Neural cell (in vitro differentiated cells): ENCODE measurements around the gene ERBB2. TPM values are rescaled to one million over a fixed set of nuclear protein-coding genes. Genes with fewer than 3 reads are reported as not detected.

Source experiments
- H2AFZ ChIP-seq: fragments of 200-600, 300-800 bp; sonication (generic), shearing (Covaris generic); 2 replicates; pipeline ENCODE4 v1.6.0; 2014; ENCODE audit warnings: low read depth, mild to moderate bottlenecking, antibody characterized with exemption, low read length, moderate library complexity
- H3F3A ChIP-seq: fragments of 200-600 bp; shearing (Covaris generic); 2 replicates; pipeline ENCODE4 v1.6.1; 2016; ENCODE audit warnings: mild to moderate bottlenecking, moderate library complexity, mixed read lengths, antibody characterized with exemption, low read length; ENCODE audit not compliant: insufficient read depth, poor library complexity, severe bottlenecking
- H3K27ac ChIP-seq: fragments of 200-600, 300-800 bp; sonication (generic), shearing (Covaris generic); 2 replicates; pipeline ENCODE4 v1.5.1; 2014; ENCODE audit warnings: mild to moderate bottlenecking, low read length, moderate library complexity
- H3K27me3 ChIP-seq: fragments of 300-800, 200-600 bp; sonication (generic), shearing (Covaris generic); 2 replicates; pipeline ENCODE4 v1.6.0; 2014; ENCODE audit warnings: mild to moderate bottlenecking, low read depth, low read length, moderate library complexity; ENCODE audit not compliant: insufficient read depth
- H3K36me3 ChIP-seq: fragments of 300-800, 200-600 bp; sonication (generic), shearing (Covaris generic); 2 replicates; pipeline ENCODE4 v1.5.1; 2014; ENCODE audit warnings: mild to moderate bottlenecking, antibody characterized with exemption, low read length, moderate library complexity; ENCODE audit not compliant: insufficient read depth
- H3K4me2 ChIP-seq: fragments of 300-800, 200-600 bp; sonication (generic), shearing (Covaris generic); 2 replicates; pipeline ENCODE4 v1.6.0; 2014; ENCODE audit warnings: mild to moderate bottlenecking, low read length
- H3K4me3 ChIP-seq: fragments of 300-800, 200-600 bp; sonication (generic), shearing (Covaris generic); 2 replicates; pipeline ENCODE4 v1.5.1; 2014; ENCODE audit warnings: mild to moderate bottlenecking, low read length, moderate library complexity
- H3K79me2 ChIP-seq: fragments of 200-600 bp; shearing (Covaris generic); replicated peaks from 2 replicates; pipeline ENCODE4 v1.6.0; 2014; ENCODE audit warnings: mild to moderate bottlenecking, low read length, moderate library complexity; ENCODE audit not compliant: insufficient read depth
- H3K9ac ChIP-seq: fragments of 300-800, 200-600 bp; sonication (generic), shearing (Covaris generic); 2 replicates; pipeline ENCODE4 v1.6.1; 2016; ENCODE audit warnings: mild to moderate bottlenecking, low read length, mixed read lengths
- H3K9me2 ChIP-seq: fragments of 200-600 bp; shearing (Covaris generic); 2 replicates; pipeline ENCODE4 v1.6.1; 2016; ENCODE audit warnings: mild to moderate bottlenecking, low read length, mixed read lengths; ENCODE audit not compliant: insufficient read depth
- H3K9me3 ChIP-seq: fragments of 200-600, 300-800 bp; sonication (generic), shearing (Covaris generic); 2 replicates; pipeline ENCODE4 v1.6.1; 2016; ENCODE audit warnings: mild to moderate bottlenecking, mixed run types, low read length, moderate library complexity, mixed read lengths
- H4K20me1 ChIP-seq: fragments of 200-600 bp; shearing (Covaris generic); 2 replicates; pipeline ENCODE4 v1.6.1; 2016; ENCODE audit warnings: mild to moderate bottlenecking, mixed run types; ENCODE audit not compliant: insufficient read depth
- CTCF ChIP-seq: fragments of 450-650 bp; IDR thresholded peaks from 2 replicates; pipeline ENCODE4 v1.5.1; 2014; ENCODE audit warnings: antibody characterized with exemption, mild to moderate bottlenecking, moderate library complexity; ENCODE audit not compliant: poor library complexity, severe bottlenecking
- EP300 ChIP-seq: fragments of 450-650 bp; conservative IDR thresholded peaks from 2 replicates; pipeline ENCODE4 v1.6.1; 2014; ENCODE audit warnings: antibody characterized with exemption, mild to moderate bottlenecking, moderate library complexity; ENCODE audit not compliant: poor library complexity, severe bottlenecking
- EZH2 ChIP-seq: fragments of 200-600, 300-800 bp; shearing (Covaris generic), sonication (generic); IDR thresholded peaks from 2 replicates; pipeline ENCODE4 v1.6.1; 2014; ENCODE audit warnings: antibody characterized with exemption, low read length, borderline replicate concordance, mild to moderate bottlenecking; ENCODE audit not compliant: insufficient read depth, poor library complexity, severe bottlenecking
- MXI1 ChIP-seq: fragments of 450-650 bp; conservative IDR thresholded peaks from 2 replicates; pipeline ENCODE4 v1.6.1; 2014; ENCODE audit warnings: antibody characterized with exemption, mild to moderate bottlenecking; ENCODE audit not compliant: poor library complexity, severe bottlenecking
- POLR2AphosphoS5 ChIP-seq: IDR thresholded peaks from 2 replicates; pipeline ENCODE4 v1.6.1; 2012
- RAD21 ChIP-seq: fragments of 450-650 bp; conservative IDR thresholded peaks from 2 replicates; pipeline ENCODE4 v1.6.1; 2014; ENCODE audit warnings: antibody characterized with exemption, mild to moderate bottlenecking, moderate library complexity
- REST ChIP-seq: IDR thresholded peaks from 2 replicates; pipeline ENCODE4 v1.6.1; 2012; ENCODE audit warnings: borderline replicate concordance
- SMC3 ChIP-seq: fragments of 450-650 bp; conservative IDR thresholded peaks from 2 replicates; pipeline ENCODE4 v1.6.1; 2014; ENCODE audit warnings: antibody characterized with exemption, mild to moderate bottlenecking, moderate library complexity; ENCODE audit not compliant: poor library complexity
- TAF1 ChIP-seq: IDR thresholded peaks from 2 replicates; pipeline ENCODE4 v1.6.1; 2012; ENCODE audit warnings: low read depth
- polyA plus RNA-seq: library from polyadenylated mRNA; depleted of rRNA; stranded (reverse); fragments of >200 nt; gene quantifications from 2 replicates; pipeline ENCODE4 v1.2.3, GENCODE V29; 2014

ERBB2 gene
- polyA plus RNA-seq, 1 donor from 2014 or later, result 16.0 TPM

GRCh38 chr17:39663340-39663687 lies 36.5 kb upstream of the ERBB2 start:
- H4K20me1 ChIP-seq, result no peaks in the 10 kb centered on the region
- H3K4me2 ChIP-seq, result no peak overlapping the region
- H3K9ac ChIP-seq, result no peak overlapping the region
- no peaks in the 10 kb centered on the region for H3F3A ChIP-seq
- H3K4me3 ChIP-seq, result no peak overlapping the region
- H2AFZ ChIP-seq, result no peak overlapping the region
- H3K36me3 ChIP-seq, result no peaks in the 10 kb centered on the region
- no peaks in the 10 kb centered on the region for H3K9me3 ChIP-seq
- H3K9me2 ChIP-seq, result no peaks in the 10 kb centered on the region
- TF ChIP-seq SMC3, result no peak
- no peaks in the 10 kb centered on the region for H3K79me2 ChIP-seq
- H3K27me3 ChIP-seq, result peaks cover 8% of the 10 kb centered on the region
- no peak overlapping the region for H3K27ac ChIP-seq

GRCh38 chr17:39663688-39664580 lies 35.9 kb upstream of the ERBB2 start:
- Histone ChIP-seq H2AFZ (no peak overlapping the region), H3F3A (no peaks in the 10 kb centered on the region), H3K4me2 (no peak overlapping the region), H3K9me3 (no peaks in the 10 kb centered on the region), H4K20me1 (no peaks in the 10 kb centered on the region), H3K79me2 (no peaks in the 10 kb centered on the region), H3K36me3 (no peaks in the 10 kb centered on the region), H3K27me3 (peaks cover 14% of the 10 kb centered on the region), H3K4me3 (no peak overlapping the region), H3K9ac (no peak overlapping the region), H3K9me2 (no peaks in the 10 kb centered on the region), H3K27ac (no peak overlapping the region)
- TF ChIP-seq CTCF (no peak), TAF1 (no peak), MXI1 (no peak), POLR2AphosphoS5 (no peak), EZH2 (no peak), SMC3 (no peak), RAD21 (no peak), REST (no peak), EP300 (no peak)
